Heart right ventricle (tissue), 16 donors: ENCODE results near the gene RSAD1. TPM values are rescaled to one million over a fixed set of nuclear protein-coding genes. Genes with fewer than 3 reads are reported as not detected.

ENCODE experiments used
- ATAC-seq, 8 donors: fragments of 200-7000 bp; cut with Tn5 transposase; one replicate each; pipeline ENCODE4 v1.9.1; 2020; ENCODE audit warnings: mild to moderate bottlenecking in 8 of 8, moderate library complexity in 8 of 8, moderate number of reproducible peaks in 1 of 8
- DNase-seq, 2 donors: peaks; one replicate each; pipeline ENCODE4 v3.0.0-alpha.2; 2020
- H3K27ac ChIP-seq, 10 donors: fragments of 200-600 bp; sonication (generic) in 2 of 10; one replicate each; pipeline versions ENCODE4 v1.5.0 to v1.8.0; 2020 to 2022; ENCODE audit warnings: mild to moderate bottlenecking in 3 of 10
- H3K27me3 ChIP-seq, 7 donors: fragments of 200-600 bp; one replicate each; pipeline ENCODE4 v1.8.0; 2021 to 2022; ENCODE audit warnings: mild to moderate bottlenecking in 2 of 7
- H3K36me3 ChIP-seq, 9 donors: fragments of 200-600 bp; sonication (generic) in 1 of 9; one replicate each; pipeline versions ENCODE4 v1.5.0 to v1.8.0; 2020 to 2022; ENCODE audit warnings: mild to moderate bottlenecking in 2 of 9
- H3K4me1 ChIP-seq, 9 donors: fragments of 200-600 bp; sonication (generic) in 1 of 9; one replicate each; pipeline versions ENCODE4 v1.5.0 to v1.8.0; 2020 to 2022; ENCODE audit warnings: mild to moderate bottlenecking in 4 of 9
- H3K4me3 ChIP-seq, 10 donors: fragments of 200-600 bp; sonication (generic) in 2 of 10; one replicate each; pipeline versions ENCODE4 v1.5.0 to v1.8.0; 2020 to 2022; ENCODE audit warnings: mild to moderate bottlenecking in 7 of 10, moderate library complexity in 2 of 10
- H3K9me3 ChIP-seq, 11 donors: fragments of 200-600 bp in 10 of 11; sonication (generic) in 2 of 11; one replicate each; pipeline versions ENCODE4 v1.5.0 to v1.8.0; 2013 to 2022; ENCODE audit warnings: mild to moderate bottlenecking in 2 of 11, control low read depth in 1 of 11, moderate library complexity in 1 of 11
- WGBS, 2 donors: extraction: QIAGEN DNeasy Blood & Tissue Kit; methylation state at CpG; one replicate each; pipeline ENCODE4 v1.1.7; 2013; ENCODE audit warnings: inconsistent platforms in 1 of 2; 5-methylcytosine and 5-hydroxymethylcytosine counted together
- intact Hi-C, 10 donors: fragments of 100-400 bp; cut with DNase I; formaldehyde crosslinking; loops; one replicate each; pipeline versions ENCODE4 v1.11.1 to v1.14.2; 2022
- polyA plus RNA-seq, 2 donors: library from polyadenylated mRNA; stranded (reverse); fragments of 200-250 nt; gene quantifications; one replicate each; pipeline ENCODE4 v1.2.3, GENCODE V29; 2013
- total RNA-seq, 10 donors: library from RNA; stranded (reverse); fragmentation: NEBNext Ultra II Directional in 3 of 10; extraction: Animal tissue kit (Norgen Biotek cat#: 25700) in 3 of 10; gene quantifications; one replicate each; pipeline versions ENCODE4 v1.2.1 to v1.2.4, GENCODE V29; 2021 to 2023
- TF ChIP-seq, protein P1 (sequence below), 9 donors: fragments of 200-600 bp; sonication (generic) in 2 of 9; IDR thresholded peaks; one replicate each; pipeline versions ENCODE4 v1.5.0 to v1.8.0; 2021 to 2022; ENCODE audit warnings: antibody characterized with exemption in 9 of 9, mild to moderate bottlenecking in 5 of 9, moderate library complexity in 1 of 9
- donor health status: Arrhythmogenic right ventricular cardiomyopathy.
- donor health status: ischemic (EF 13 %, LVEDD 7.1; RV severe dilation, severe dysfunction).
- donor health status: healthy with polysubstance abuse.
- donor health status: DM: no; HTN: yes; CAD: no.
- donor health status: DM: no; HTN: no; CAD: no.
- donor health status: ischemic (EF 25% LVEDD 6.9; RV normal size, moderate dysfunction).
- donor health status: ischemic (EF 25% LVEDD 5.7; RV mildly dilated, moderate dysfunction).
- donor health status: healthy.
- donor health status: DM: yes; HTN: yes; CAD: no.
- donor health status: Ischemic cardiomyopathy.
- donor health status: ischemic (EF 35%, LVEDD 5.7; RV mildly dilated, moderate dysfunction).
- donor health status: nonischemic (EF 11% LVEDD 7.7; RV severe dilation, severe dysfunction).
- donor health status: DM: yes; HTN: yes; CAD: no.
- donor health status: PGD.
- donor health status: ischemic (EF 29% LVEDD 5.4; RV normal size, mild dysfunction).
- donor health status: nonischemic (EF 23%, LVEDD 6.1; RV moderate dilation, normal function).

RSAD1 gene
- total and polyA plus RNA-seq, 12 donors: 31.8 to 52.3 (median 45.5) TPM

DNA sequence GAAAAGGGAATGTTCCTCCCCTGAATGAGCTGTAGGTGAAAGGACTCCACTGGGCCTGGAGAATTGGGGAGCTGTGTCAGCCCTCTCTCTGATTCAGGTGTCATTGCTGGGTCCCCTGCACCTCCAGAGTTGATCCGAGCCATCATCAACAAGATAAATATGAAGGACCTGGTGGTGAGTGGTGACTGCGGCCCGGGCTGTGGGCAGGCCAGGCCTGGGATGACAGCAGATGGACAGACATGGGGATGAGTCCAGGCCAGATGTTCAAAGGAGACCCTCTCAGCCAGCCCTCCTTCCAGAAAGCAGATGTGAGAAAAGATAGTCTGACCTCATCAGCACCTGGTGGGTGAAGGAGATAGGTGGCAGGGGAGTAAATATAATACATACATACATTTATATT, 14.5 kb upstream of the RSAD1 start:
- Histone ChIP-seq H3K4me3 (no peak overlapping the region), H3K4me1 (peaks cover 3 to 12% (median 11%) of the 10 kb centered on the region in 9 donors), H3K36me3 (peaks cover 0 to 7% (median 0%) of the 10 kb centered on the region in 9 donors), H3K9me3 (no peaks in the 10 kb centered on the region), H3K27me3 (peaks cover 9 to 25% (median 17%) of the 10 kb centered on the region in 7 donors), H3K27ac (no peak overlapping the region)
- 84 to 90% methylated on average over 3 of the region's 3 CpGs for WGBS, 2 donors
- intact Hi-C loops: loop anchor here in 1 of 10 donors (10.0 kb wide), 1 partner anchor 99 kb away; no protein-coding TSS in a partner anchor
- TF ChIP-seq, protein P1, sequence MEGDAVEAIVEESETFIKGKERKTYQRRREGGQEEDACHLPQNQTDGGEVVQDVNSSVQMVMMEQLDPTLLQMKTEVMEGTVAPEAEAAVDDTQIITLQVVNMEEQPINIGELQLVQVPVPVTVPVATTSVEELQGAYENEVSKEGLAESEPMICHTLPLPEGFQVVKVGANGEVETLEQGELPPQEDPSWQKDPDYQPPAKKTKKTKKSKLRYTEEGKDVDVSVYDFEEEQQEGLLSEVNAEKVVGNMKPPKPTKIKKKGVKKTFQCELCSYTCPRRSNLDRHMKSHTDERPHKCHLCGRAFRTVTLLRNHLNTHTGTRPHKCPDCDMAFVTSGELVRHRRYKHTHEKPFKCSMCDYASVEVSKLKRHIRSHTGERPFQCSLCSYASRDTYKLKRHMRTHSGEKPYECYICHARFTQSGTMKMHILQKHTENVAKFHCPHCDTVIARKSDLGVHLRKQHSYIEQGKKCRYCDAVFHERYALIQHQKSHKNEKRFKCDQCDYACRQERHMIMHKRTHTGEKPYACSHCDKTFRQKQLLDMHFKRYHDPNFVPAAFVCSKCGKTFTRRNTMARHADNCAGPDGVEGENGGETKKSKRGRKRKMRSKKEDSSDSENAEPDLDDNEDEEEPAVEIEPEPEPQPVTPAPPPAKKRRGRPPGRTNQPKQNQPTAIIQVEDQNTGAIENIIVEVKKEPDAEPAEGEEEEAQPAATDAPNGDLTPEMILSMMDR (IDR thresholded peaks at IDR 0.05): no peak
- ATAC-seq: no peak
- no peak for DNase-seq

DNA sequence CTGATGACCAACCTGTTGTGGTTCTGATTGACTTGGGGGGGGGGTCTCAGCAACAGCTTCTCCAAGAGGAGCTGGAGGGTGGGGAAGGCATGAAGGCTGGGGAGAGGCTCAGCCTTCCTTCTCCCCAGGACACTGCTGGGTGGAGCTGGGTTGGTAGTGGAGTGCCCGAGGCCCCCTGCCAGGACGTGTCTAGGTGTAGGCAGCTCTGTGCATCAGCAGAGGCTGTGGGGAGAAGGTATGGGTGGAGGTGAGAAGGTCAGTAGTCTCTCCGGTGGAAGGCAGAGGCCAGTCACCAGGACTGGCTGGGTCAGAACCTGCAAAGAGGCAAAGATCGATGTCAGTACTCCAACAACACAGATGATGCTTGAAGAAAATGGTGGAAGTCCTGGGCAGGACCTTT, 13.9 kb upstream of the RSAD1 start:
- H3K36me3 ChIP-seq: peaks cover 0 to 7% (median 0%) of the 10 kb centered on the region in 9 donors
- intact Hi-C loops: loop anchor here in 1 of 10 donors (10.0 kb wide), 1 partner anchor 100 kb away; no protein-coding TSS in a partner anchor
- H3K27ac ChIP-seq: no peak overlapping the region
- WGBS, 2 donors: 84 to 95% methylated on average over 4 of the region's 4 CpGs
- H3K4me3 ChIP-seq: no peak overlapping the region
- no peak for ATAC-seq
- H3K27me3 ChIP-seq: peaks cover 10 to 30% (median 23%) of the 10 kb centered on the region in 7 donors
- no peak for DNase-seq
- peaks cover 3 to 16% (median 13%) of the 10 kb centered on the region in 9 donors for H3K4me1 ChIP-seq
- TF ChIP-seq, protein P1 (IDR thresholded peaks at IDR 0.05): no peak
- no peaks in the 10 kb centered on the region for H3K9me3 ChIP-seq

DNA sequence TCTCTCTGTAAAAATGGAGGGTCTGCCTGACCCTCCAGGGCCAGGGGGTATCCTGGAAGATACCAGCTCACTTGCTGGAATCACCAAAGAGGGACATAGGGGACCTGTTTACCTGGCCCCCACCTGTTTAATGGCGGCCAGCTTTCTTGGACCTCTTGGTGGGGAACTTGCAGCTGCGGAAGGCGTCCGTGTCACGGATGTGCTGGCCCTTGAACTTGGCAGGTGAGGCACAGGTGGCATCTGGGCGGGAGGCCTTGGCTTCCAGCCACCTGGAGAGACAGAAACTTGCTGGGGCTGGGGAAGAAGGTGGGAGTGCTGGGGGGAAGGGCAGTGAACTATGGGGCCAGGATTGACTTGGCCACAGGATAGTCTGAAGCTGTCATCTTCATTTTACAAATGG, 13.5 kb upstream of the RSAD1 start:
- Histone ChIP-seq H3K4me3 (no peak overlapping the region), H3K36me3 (peaks cover 0 to 7% (median 0%) of the 10 kb centered on the region in 9 donors), H3K27me3 (peaks cover 10 to 30% (median 24%) of the 10 kb centered on the region in 7 donors), H3K9me3 (no peaks in the 10 kb centered on the region), H3K4me1 (peaks cover 3 to 16% (median 13%) of the 10 kb centered on the region in 9 donors), H3K27ac (no peak overlapping the region)
- DNase-seq (no peak), ATAC-seq (no peak)
- WGBS, 2 donors: 96 to 97% methylated on average over 6 of the region's 6 CpGs
- intact Hi-C loops: loop anchor here in 1 of 10 donors (10.0 kb wide), 1 partner anchor 100 kb away; no protein-coding TSS in a partner anchor
- TF ChIP-seq, protein P1 (IDR thresholded peaks at IDR 0.05): no peak

DNA sequence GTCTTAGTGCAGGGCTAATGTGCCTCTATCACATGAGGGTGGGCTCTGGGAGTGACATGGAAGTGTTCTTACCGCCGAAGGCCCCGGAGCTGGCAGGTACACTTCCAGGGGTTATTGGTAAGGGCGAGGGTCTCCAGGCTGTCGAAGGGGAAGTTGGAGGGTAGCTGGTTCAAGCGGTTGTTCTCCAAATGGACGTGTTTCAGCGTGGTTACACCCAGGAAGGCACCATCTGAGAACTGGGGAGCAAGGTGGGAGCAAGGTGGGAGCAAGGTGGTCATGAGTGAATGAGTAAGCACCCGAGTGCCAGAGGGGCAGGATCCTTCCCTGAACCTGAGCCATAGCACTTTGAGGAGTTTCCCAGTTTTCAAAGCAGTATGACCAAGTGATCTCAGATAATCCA, 13.0 kb upstream of the RSAD1 start:
- no peak overlapping the region for H3K4me3 ChIP-seq
- TF ChIP-seq, protein P1 (IDR thresholded peaks at IDR 0.05): no peak
- intact Hi-C loops: loop anchor here in 1 of 10 donors (10.0 kb wide), 1 partner anchor 101 kb away; no protein-coding TSS in a partner anchor
- DNase-seq: no peak
- no peaks in the 10 kb centered on the region for H3K9me3 ChIP-seq
- 97% methylated on average over 9 of the region's 9 CpGs for WGBS, 2 donors
- H3K27ac ChIP-seq: no peak overlapping the region
- H3K4me1 ChIP-seq: peaks cover 3 to 16% (median 13%) of the 10 kb centered on the region in 9 donors
- peaks cover 0 to 7% (median 0%) of the 10 kb centered on the region in 9 donors for H3K36me3 ChIP-seq
- ATAC-seq: no peak
- peaks cover 10 to 30% (median 24%) of the 10 kb centered on the region in 7 donors for H3K27me3 ChIP-seq
